ENCODE measurements around the gene EQTN. TPM values are rescaled to one million over a fixed set of nuclear protein-coding genes. Genes with fewer than 3 reads are reported as not detected.

Gene EQTN
- total RNA-seq (2014; rRNA removed; shearing (Covaris generic)), result 0.18 TPM in 1 of 2 replicates, not detected in the other

GRCh38 chr9:27297050-27297449 lies at the start of gene EQTN:
EQTN (minus strand) TSS chr9:27297150; CDS start chr9:27297055, 95 bp downstream.
- no peak for DNase-seq (ENCODE audit: low spot score)

GRCh38 chr9:27344776-27345175 lies 47.8 kb upstream of the EQTN start:
- DNase-seq (ENCODE audit: low spot score), result no peak

- no peak for DNase-seq (ENCODE audit: low spot score)
Measured at GRCh38 chr9:27341545-27342294, 44.8 kb upstream of the EQTN start.

- DNase-seq (ENCODE audit: low spot score), result no peak
Measured at GRCh38 chr9:27340961-27341511, 44.1 kb upstream of the EQTN start.

- no peak for DNase-seq (ENCODE audit: low spot score)
Measured at GRCh38 chr9:27340285-27340674, 43.3 kb upstream of the EQTN start.

- no peak for DNase-seq (ENCODE audit: low spot score)
Measured at GRCh38 chr9:27339661-27340284, 42.8 kb upstream of the EQTN start.

GRCh38 chr9:27338527-27338903 lies 41.6 kb upstream of the EQTN start:
- DNase-seq (ENCODE audit: low spot score), result no peak

- peak; percentile 33 for DNase-seq (ENCODE audit: low spot score)
Measured at GRCh38 chr9:27337833-27338526, 41.0 kb upstream of the EQTN start.

GRCh38 chr9:27337236-27337635 lies 40.3 kb upstream of the EQTN start:
- no peak for DNase-seq (ENCODE audit: low spot score)

GRCh38 chr9:27336829-27337228 lies 39.9 kb upstream of the EQTN start:
- no peak for DNase-seq (ENCODE audit: low spot score)

GRCh38 chr9:27336126-27336525 lies 39.2 kb upstream of the EQTN start:
- DNase-seq (ENCODE audit: low spot score), result no peak

- no peak for DNase-seq (ENCODE audit: low spot score)
Measured at GRCh38 chr9:27335075-27335474, 38.1 kb upstream of the EQTN start.

GRCh38 chr9:27333241-27334052 lies 36.5 kb upstream of the EQTN start:
- DNase-seq (ENCODE audit: low spot score), result peak; percentile 93

GRCh38 chr9:27331393-27331792 lies 34.4 kb upstream of the EQTN start:
- DNase-seq (ENCODE audit: low spot score), result no peak

- no peak for DNase-seq (ENCODE audit: low spot score)
Measured at GRCh38 chr9:27329291-27329690, 32.3 kb upstream of the EQTN start.

- no peak for DNase-seq (ENCODE audit: low spot score)
Measured at GRCh38 chr9:27328483-27328882, 31.5 kb upstream of the EQTN start.

- no peak for DNase-seq (ENCODE audit: low spot score)
Measured at GRCh38 chr9:27311184-27311583, 14.2 kb upstream of the EQTN start.

- no peak for DNase-seq (ENCODE audit: low spot score)
Measured at GRCh38 chr9:27310582-27310981, 13.6 kb upstream of the EQTN start.

GRCh38 chr9:27308691-27309390 lies 11.9 kb upstream of the EQTN start:
- DNase-seq (ENCODE audit: low spot score), result no peak

GRCh38 chr9:27304521-27304920 lies 7.6 kb upstream of the EQTN start:
- DNase-seq (ENCODE audit: low spot score), result no peak

GRCh38 chr9:27303219-27303618 lies 6.3 kb upstream of the EQTN start:
- DNase-seq (ENCODE audit: low spot score), result no peak
